Coronary artery (tissue), 2 donors: ENCODE data around the gene PLEKHG5.

Experiments
- DNase-seq: peaks from one replicate; pipeline ENCODE4 v3.0.0-alpha.2; 2017; ENCODE audit warnings: low spot score
- H3K27ac ChIP-seq, 2 donors: fragments of 200-600 bp; sonication (generic); one replicate each; pipeline ENCODE4 v1.5.1; 2016 to 2019
- H3K4me3 ChIP-seq: fragments of 200-600 bp; sonication (generic); 2 replicates; pipeline ENCODE4 v1.5.1; 2016; ENCODE audit warnings: mild to moderate bottlenecking, moderate library complexity
- TF ChIP-seq, protein P1 (sequence below): fragments of 200-600 bp; sonication (generic); IDR thresholded peaks from one replicate; pipeline ENCODE4 v1.5.1; 2019; ENCODE audit warnings: antibody characterized with exemption

Gene PLEKHG5

DNA sequence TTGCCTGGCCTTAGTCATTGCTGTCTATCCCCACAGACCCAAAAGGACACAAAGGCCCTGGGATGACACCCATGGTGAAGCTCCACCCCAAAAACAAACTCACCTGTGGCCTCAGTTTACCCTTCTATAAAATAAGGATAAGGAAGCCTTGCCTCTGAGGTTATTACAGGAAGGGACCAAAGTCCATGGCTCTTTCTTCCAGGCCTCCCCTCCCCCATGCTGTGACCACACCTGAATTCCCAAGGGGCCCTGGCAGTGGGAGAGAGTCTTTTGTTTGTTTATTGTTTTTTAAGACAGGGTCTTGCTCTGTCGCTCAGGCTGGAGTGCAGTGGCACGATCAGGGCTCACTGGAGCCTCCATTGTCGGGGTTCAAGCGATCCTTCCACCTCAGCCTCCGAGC, 15.0 kb downstream of the PLEKHG5 start:
- no peak for DNase-seq
- H3K4me3 ChIP-seq, result no peak overlapping the region
- TF ChIP-seq, protein P1, sequence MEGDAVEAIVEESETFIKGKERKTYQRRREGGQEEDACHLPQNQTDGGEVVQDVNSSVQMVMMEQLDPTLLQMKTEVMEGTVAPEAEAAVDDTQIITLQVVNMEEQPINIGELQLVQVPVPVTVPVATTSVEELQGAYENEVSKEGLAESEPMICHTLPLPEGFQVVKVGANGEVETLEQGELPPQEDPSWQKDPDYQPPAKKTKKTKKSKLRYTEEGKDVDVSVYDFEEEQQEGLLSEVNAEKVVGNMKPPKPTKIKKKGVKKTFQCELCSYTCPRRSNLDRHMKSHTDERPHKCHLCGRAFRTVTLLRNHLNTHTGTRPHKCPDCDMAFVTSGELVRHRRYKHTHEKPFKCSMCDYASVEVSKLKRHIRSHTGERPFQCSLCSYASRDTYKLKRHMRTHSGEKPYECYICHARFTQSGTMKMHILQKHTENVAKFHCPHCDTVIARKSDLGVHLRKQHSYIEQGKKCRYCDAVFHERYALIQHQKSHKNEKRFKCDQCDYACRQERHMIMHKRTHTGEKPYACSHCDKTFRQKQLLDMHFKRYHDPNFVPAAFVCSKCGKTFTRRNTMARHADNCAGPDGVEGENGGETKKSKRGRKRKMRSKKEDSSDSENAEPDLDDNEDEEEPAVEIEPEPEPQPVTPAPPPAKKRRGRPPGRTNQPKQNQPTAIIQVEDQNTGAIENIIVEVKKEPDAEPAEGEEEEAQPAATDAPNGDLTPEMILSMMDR, result no peak
- H3K27ac ChIP-seq, result no peak overlapping the region

DNA sequence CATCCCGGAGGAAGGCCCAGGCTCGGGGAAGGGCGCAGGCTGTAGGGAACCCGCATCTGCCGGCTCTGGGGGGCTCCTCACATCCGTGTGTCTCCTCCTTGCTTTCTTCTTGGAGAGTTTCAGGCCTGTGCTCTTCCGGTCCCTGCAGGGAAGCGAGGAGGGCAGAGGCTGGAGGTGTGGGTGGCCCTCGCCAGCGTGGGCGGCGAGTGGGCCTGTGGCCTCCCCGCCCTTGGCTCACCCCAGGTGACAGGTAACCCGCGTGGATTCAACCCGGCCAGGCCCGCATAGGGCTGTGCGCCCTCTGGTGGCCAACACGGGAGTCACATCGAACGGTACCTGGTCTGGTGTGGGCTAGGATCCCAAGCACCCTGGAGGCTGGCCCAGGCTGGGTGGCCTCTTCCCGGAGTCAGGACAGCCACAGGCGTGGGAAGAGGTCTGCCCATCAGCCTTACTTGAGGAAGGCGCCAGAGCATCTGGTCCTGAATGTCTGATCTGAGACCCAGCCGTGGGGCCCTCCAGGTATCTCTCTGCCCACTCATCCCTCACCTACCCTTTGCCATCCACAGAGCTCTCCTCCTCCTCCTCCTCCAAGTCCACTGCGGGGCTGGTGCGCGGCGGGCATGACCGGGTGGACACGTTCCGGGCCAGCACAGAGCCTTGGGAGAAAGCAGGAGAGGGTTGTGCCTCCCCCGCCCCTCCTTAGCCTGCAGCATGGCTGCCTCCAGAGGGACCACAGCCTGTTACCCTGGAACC, 15.9 kb downstream of the PLEKHG5 start:
- TF ChIP-seq, protein P1, result peak; percentile 82
- Histone ChIP-seq H3K27ac (no peak overlapping the region), H3K4me3 (no peak overlapping the region)
- DNase-seq, result no peak

DNA sequence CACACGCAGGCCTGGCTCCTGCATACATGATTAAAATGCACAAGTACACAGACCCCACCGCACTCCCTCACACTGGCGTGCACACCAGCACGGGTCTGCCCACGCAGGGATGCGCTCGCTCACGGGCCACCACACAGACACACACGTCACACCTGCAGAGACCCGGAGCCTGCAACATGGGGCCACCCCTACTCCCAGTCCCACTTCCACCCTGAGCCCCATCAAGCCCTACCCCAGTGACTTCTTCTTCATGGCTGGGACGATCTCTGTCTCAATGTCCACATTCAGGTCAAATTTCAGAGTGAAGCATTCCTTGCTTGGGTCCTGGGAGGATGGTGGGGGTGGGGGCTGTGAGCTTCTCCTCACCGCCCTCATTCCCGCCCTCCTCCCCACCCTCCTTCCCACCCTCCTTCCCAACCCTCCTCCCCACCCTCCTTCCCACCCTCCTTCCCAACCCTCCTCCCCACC, 16.6 kb downstream of the PLEKHG5 start:
- DNase-seq, result no peak
- Histone ChIP-seq H3K4me3 (no peak overlapping the region), H3K27ac (no peak overlapping the region)
- TF ChIP-seq, protein P1, result no peak

DNA sequence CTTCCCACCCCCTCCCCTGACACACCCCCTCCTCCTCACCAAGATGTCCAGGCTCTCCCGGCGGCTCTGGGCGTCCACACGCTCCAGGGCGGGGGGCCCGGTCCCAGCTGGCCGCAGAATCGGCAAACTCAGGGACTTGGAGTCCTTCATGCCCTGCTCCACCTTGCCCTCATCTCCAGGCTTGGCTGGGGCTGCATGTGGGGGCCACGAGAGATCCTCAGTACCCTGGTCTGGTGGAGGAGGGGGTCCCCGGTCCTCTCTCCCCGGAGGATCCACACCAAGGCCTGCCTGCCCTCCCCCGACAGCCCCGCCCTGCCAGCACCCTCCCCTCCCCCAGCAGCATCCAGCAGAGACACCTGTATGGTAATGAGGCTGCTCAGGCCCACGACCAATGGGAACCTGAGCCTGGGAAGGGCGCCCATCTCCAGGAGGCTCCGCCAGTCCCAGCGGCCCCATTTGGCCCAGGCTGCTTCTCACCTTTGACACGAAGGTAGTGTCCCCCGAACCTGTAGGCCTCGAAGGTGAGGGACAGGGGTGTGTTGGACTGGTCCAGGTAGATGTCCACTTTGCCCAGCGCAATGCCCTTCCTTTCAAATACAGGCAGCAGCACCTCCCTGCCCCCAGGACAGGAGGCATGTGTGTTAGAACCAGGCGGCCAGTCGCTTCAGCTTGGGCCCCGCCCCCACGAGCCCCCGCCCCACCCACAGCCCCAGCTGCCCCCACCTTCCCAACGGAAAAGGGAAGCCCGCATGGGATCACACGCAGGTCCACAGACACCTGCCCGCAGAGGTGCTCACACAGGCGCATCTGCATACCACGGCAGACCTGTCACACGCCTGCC, 17.3 kb downstream of the PLEKHG5 start:
- Histone ChIP-seq H3K4me3 (no peak overlapping the region), H3K27ac (no peak overlapping the region)
- no peak for DNase-seq
- TF ChIP-seq, protein P1, result no peak

DNA sequence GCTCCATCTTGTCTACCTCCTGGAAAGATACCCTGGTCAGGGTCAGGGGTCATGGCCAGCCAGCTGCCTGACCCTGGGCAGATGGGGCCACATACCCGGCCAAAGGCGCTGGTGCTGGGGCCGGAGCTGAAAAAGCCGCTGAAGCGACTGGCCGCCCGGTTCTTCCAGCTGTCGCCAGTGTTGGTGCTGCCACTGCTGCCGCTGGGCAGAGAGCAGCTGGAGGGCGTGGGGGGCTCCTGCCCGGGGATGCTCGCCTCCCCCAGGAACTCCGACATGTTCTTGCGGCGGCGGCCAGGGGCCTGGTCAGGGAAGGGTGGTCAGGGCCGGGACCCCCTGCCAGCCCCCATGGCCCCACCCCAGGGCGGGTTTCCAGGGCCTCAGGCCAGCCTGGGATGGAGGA, 18.3 kb downstream of the PLEKHG5 start:
- no peak overlapping the region for H3K27ac ChIP-seq
- H3K4me3 ChIP-seq, result no peak overlapping the region
- no peak for DNase-seq
- TF ChIP-seq, protein P1, result no peak

DNA sequence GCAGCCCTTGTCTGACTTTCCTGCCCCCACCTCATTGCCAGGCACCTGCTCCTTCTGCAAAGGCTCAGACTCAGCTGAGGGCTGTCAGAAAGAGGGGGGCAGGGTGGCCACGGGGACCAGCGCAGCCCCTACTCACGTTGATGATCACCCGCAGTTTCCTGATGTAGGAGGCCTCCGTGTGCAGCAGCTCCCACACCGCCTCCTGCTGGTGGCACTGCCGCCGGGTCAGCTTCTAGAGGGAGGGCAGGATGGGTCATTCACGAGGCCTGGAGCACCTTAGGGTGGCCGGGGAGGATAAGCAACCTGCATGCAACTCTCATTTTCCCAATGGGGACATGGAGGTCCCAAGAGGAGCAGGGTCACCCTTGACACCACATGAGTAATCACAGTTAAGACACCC, 19.1 kb downstream of the PLEKHG5 start:
- TF ChIP-seq, protein P1, result no peak
- no peak overlapping the region for H3K4me3 ChIP-seq
- no peak overlapping the region for H3K27ac ChIP-seq
- DNase-seq, result no peak

DNA sequence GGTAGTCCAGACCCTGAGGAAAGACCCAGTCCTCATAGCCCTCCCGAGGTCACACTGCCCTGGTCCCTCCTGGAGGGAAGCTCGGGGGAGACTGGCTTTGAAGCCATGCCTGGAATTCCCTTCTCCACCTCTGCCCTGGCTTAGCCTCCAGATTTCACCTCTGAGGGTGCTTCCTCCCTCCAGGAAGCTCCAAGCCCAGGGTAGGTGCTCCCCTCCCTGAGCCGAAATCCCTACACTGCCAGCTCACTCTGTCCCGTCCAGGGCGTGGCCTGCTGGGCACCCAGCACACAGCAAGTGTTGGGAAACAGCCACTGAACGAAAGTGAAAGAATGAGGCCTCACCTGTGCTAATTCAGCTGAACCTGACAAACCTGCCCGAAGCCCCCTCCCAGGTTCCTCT, 19.5 kb downstream of the PLEKHG5 start:
- TF ChIP-seq, protein P1, result no peak
- no peak for DNase-seq
- Histone ChIP-seq H3K4me3 (no peak overlapping the region), H3K27ac (no peak overlapping the region)
